ENCODE data around the gene MCRS1. TPM values are rescaled to one million over a fixed set of nuclear protein-coding genes. Genes with fewer than 3 reads are reported as not detected.
"Not testable (repeated sequence)": the region's sequence is repeated elsewhere in the genome, so short reads cannot be mapped to it uniquely, and the experiment has no call there.

Gene MCRS1, protein sequence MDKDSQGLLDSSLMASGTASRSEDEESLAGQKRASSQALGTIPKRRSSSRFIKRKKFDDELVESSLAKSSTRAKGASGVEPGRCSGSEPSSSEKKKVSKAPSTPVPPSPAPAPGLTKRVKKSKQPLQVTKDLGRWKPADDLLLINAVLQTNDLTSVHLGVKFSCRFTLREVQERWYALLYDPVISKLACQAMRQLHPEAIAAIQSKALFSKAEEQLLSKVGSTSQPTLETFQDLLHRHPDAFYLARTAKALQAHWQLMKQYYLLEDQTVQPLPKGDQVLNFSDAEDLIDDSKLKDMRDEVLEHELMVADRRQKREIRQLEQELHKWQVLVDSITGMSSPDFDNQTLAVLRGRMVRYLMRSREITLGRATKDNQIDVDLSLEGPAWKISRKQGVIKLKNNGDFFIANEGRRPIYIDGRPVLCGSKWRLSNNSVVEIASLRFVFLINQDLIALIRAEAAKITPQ
- polyA plus RNA-seq, result 10 to 100 TPM; 40.0 to 45.0 TPM

DNA sequence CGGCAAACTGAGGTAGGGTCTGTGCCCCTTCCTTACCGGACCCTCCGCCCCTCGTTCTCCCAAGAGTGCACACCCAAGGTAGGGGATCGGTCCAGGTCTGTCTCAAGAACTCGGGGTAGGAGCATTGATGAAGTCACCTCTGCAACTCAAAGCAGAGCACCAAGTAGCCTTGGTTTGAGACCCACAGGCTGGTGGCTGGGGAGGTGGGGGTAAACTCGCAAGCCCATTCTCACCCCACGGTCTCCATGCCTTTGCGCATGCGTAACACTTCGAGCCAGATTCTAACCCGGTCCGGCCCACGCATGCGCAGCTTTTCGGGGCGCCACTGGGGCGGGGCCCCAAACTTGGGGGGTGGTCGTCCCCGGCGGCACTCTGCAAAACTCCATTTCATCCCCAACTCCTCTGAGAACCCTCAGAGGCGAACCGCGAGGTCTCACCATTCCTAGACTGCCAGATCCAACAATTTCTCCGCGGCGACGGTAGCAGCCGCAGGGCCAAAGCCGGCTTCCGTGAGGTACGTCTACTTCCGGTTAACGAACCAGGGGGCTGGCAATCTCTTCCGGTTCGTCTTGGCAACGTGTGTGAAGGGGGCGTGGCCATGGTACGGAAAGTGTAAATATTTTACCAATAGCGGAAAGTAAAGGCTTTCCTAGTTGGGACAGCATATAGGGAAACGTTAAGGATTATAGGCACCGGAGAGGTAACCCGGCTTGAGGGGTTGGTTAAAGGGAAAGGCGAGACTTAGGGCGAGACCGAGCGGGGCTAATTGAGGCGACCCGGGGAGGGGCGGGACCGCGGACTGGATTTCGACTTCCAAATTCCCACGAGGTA, at the start of gene MCRS1:
TSS of gene MCRS1 (minus strand) at position 532 of the 831 bp plus-strand sequence. CDS start 1,411 bp downstream, outside the sequence.
- H3K4me1 ChIP-seq (ENCODE audit: control insufficient read depth in 2 of 2, insufficient read depth in 2 of 2, low read length in 1 of 2), result peaks cover 2 to 8% of the 10 kb centered on the region in 2 donors
- H3K27ac ChIP-seq (ENCODE audit: low read depth in 2 of 2, low read length in 1 of 2), result peak within 1 kb of the TSS; percentile 91 to 95
- H3K36me3 ChIP-seq (ENCODE audit: control insufficient read depth in 2 of 2, insufficient read depth in 2 of 2, low read length in 1 of 2), result peaks cover 14 to 17% of the 10 kb centered on the region in 2 donors
- H3K4me3 ChIP-seq (ENCODE audit: low read depth in 1 of 2, low read length in 2 of 2), result peak within 1 kb of the TSS; percentile 80 to 93
- no peaks in the 10 kb centered on the region for H3K27me3 ChIP-seq (ENCODE audit: control insufficient read depth in 1 of 2, insufficient read depth in 2 of 2, low read length in 2 of 2)
- no peaks in the 10 kb centered on the region for H3K9me3 ChIP-seq (ENCODE audit: control insufficient read depth in 2 of 2, insufficient read depth in 1 of 2, low read depth in 1 of 2, low read length in 1 of 2)
- 0% methylated on average over 54 of the region's 54 CpGs for WGBS, 2 donors

DNA sequence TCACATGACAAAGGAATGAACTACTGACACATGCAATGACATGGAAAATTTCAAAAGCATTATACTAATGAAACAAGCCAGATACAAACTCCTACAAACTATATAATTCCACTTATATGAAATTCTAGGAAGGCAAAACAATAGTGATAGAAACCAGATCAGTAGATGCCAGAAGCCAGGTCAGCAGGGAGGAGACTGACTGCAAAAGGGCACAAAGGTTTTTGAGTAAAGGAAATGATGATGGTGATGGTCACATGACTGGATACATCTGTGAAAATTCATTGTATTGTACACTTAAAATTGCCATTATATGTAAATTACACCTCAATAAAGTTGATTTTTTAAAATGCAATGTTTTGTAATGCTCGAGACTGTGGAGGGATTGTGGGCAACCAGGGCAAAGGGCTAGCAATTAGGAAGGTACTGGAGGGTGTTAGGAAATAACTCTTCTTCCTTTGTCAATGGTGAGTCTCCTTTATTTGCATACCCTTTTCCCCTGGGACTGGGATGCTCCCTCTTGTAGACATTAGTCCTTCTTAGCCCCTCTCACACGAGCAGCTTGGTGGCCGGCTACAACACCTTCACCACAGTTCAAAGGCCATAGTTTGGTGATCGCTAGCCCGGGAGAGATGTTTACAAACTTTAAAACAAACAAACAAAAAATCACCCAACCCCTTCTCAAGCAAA, 48.7 kb upstream of the MCRS1 start:
- no peaks in the 10 kb centered on the region for H3K36me3 ChIP-seq (ENCODE audit: control insufficient read depth in 2 of 2, insufficient read depth in 2 of 2, low read length in 1 of 2)
- H3K4me1 ChIP-seq (ENCODE audit: control insufficient read depth in 2 of 2, insufficient read depth in 2 of 2, low read length in 1 of 2), result no peaks in the 10 kb centered on the region
- no peak overlapping the region for H3K4me3 ChIP-seq (ENCODE audit: low read depth in 1 of 2, low read length in 2 of 2)
- H3K9me3 ChIP-seq (ENCODE audit: control insufficient read depth in 2 of 2, insufficient read depth in 1 of 2, low read depth in 1 of 2, low read length in 1 of 2), result no peaks in the 10 kb centered on the region
- H3K27me3 ChIP-seq (ENCODE audit: control insufficient read depth in 1 of 2, insufficient read depth in 2 of 2, low read length in 2 of 2), result no peaks in the 10 kb centered on the region
- H3K27ac ChIP-seq (ENCODE audit: low read depth in 2 of 2, low read length in 1 of 2), result no peak overlapping the region
- 65 to 75% methylated on average over 5 of the region's 5 CpGs for WGBS, 2 donors

DNA sequence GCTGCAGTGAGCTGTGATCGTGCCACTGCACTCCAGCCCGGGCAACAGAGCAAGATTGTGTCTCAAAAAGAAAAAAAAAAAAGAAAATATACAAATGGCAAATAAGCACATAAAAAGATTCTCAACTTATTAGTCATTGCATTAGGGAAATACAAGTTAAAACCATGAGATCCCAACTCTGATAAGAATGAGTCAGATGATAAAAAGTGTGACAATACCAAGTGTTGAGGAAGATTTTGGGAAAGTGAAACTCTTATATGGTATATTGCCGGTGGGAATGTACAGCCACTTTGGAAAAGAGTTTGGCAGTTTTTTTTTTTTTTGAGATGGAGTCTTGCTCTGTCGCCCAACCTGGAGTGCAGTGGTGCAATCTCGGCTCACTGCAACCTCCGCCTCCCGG, 47.8 kb upstream of the MCRS1 start:
- H3K9me3 ChIP-seq (ENCODE audit: control insufficient read depth in 2 of 2, insufficient read depth in 1 of 2, low read depth in 1 of 2, low read length in 1 of 2), result no peaks in the 10 kb centered on the region
- WGBS, 2 donors, result 97 to 98% methylated on average over 5 to 7 of the region's 7 CpGs
- no peaks in the 10 kb centered on the region for H3K27me3 ChIP-seq (ENCODE audit: control insufficient read depth in 1 of 2, insufficient read depth in 2 of 2, low read length in 2 of 2)
- no peak overlapping the region for H3K4me3 ChIP-seq (ENCODE audit: low read depth in 1 of 2, low read length in 2 of 2)
- H3K4me1 ChIP-seq (ENCODE audit: control insufficient read depth in 2 of 2, insufficient read depth in 2 of 2, low read length in 1 of 2), result no peaks in the 10 kb centered on the region
- H3K36me3 ChIP-seq (ENCODE audit: control insufficient read depth in 2 of 2, insufficient read depth in 2 of 2, low read length in 1 of 2), result no peaks in the 10 kb centered on the region
- no peak overlapping the region for H3K27ac ChIP-seq (ENCODE audit: low read depth in 2 of 2, low read length in 1 of 2)

DNA sequence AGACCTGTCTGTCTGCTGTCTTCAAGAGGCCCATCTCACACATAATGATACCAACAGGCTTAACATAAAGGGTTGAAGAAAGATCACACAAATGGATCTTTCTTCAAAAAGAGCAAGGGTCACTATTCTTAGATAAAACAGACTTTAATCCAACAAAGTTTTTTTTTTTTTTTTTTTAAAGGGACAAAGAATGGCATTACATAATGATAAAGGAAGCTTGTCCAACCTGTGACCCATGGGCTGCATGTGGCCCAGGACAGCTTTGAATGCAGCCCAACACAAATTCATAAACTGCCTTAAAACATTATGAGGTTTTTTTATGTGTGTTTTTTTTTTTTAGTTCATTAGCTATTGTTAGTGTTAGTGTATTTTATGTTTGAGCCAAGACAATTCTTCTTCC, 44.3 kb upstream of the MCRS1 start:
- peaks cover 0 to 7% of the 10 kb centered on the region in 2 donors for H3K4me1 ChIP-seq (ENCODE audit: control insufficient read depth in 2 of 2, insufficient read depth in 2 of 2, low read length in 1 of 2)
- no peak overlapping the region for H3K27ac ChIP-seq (ENCODE audit: low read depth in 2 of 2, low read length in 1 of 2)
- H3K36me3 ChIP-seq (ENCODE audit: control insufficient read depth in 2 of 2, insufficient read depth in 2 of 2, low read length in 1 of 2), result no peaks in the 10 kb centered on the region
- no peaks in the 10 kb centered on the region for H3K9me3 ChIP-seq (ENCODE audit: control insufficient read depth in 2 of 2, insufficient read depth in 1 of 2, low read depth in 1 of 2, low read length in 1 of 2)
- H3K4me3 ChIP-seq (ENCODE audit: low read depth in 1 of 2, low read length in 2 of 2), result no peak overlapping the region
- H3K27me3 ChIP-seq (ENCODE audit: control insufficient read depth in 1 of 2, insufficient read depth in 2 of 2, low read length in 2 of 2), result no peaks in the 10 kb centered on the region

DNA sequence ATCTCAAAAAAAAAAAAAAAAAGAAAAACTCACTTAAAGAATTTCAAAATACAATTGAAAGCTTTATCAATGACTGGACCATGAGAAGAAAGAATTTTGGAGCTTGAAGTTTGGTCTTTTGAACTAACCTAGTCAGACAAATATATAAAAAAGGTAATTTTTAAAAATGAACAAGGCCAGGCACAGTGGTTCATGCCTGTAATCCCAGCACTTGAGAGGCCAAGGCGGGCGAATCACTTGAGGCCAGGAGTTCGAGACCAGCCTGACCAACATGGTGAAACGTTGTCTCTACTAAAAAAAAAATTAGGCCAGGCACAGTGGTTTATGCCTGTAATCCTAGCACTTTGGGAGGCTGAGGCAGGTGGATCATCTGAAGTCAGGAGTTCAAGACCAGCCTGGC, 42.8 kb upstream of the MCRS1 start:
- not testable (repeated sequence) for H3K4me3 ChIP-seq (ENCODE audit: low read depth in 1 of 2, low read length in 2 of 2); H3K9me3 ChIP-seq (ENCODE audit: control insufficient read depth in 2 of 2, insufficient read depth in 1 of 2, low read depth in 1 of 2, low read length in 1 of 2)
- WGBS, 2 donors, result 96 to 97% methylated on average over 4 of the region's 4 CpGs

DNA sequence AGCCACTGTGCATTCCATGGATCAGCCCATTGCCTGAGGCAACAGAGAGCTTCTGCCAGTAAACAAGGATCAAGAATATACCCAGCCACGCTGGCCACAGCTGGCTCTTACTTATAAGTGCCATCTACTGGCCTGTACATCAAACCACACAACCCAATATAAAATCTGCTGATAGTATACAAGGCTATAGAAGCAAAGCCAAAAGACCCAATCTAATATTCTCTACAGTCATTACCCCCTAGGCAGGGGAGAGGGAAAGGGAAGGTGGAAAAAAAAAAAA, 41.9 kb upstream of the MCRS1 start:
- H3K4me1 ChIP-seq (ENCODE audit: control insufficient read depth in 2 of 2, insufficient read depth in 2 of 2, low read length in 1 of 2), result peaks cover 0 to 7% of the 10 kb centered on the region in 2 donors
- no peak overlapping the region for H3K4me3 ChIP-seq (ENCODE audit: low read depth in 1 of 2, low read length in 2 of 2)
- no peaks in the 10 kb centered on the region for H3K27me3 ChIP-seq (ENCODE audit: control insufficient read depth in 1 of 2, insufficient read depth in 2 of 2, low read length in 2 of 2)
- no peaks in the 10 kb centered on the region for H3K36me3 ChIP-seq (ENCODE audit: control insufficient read depth in 2 of 2, insufficient read depth in 2 of 2, low read length in 1 of 2)
- no peak overlapping the region for H3K27ac ChIP-seq (ENCODE audit: low read depth in 2 of 2, low read length in 1 of 2)
- 46 to 80% methylated on average over 1 of the region's 1 CpG for WGBS, 2 donors
- no peaks in the 10 kb centered on the region for H3K9me3 ChIP-seq (ENCODE audit: control insufficient read depth in 2 of 2, insufficient read depth in 1 of 2, low read depth in 1 of 2, low read length in 1 of 2)

More for the DNA sequence above, 42.8 kb upstream of the MCRS1 start:
- not testable (repeated sequence) for H3K27ac ChIP-seq (ENCODE audit: low read depth in 2 of 2, low read length in 1 of 2); H3K36me3 ChIP-seq (ENCODE audit: control insufficient read depth in 2 of 2, insufficient read depth in 2 of 2, low read length in 1 of 2); H3K4me1 ChIP-seq (ENCODE audit: control insufficient read depth in 2 of 2, insufficient read depth in 2 of 2, low read length in 1 of 2); H3K27me3 ChIP-seq (ENCODE audit: control insufficient read depth in 1 of 2, insufficient read depth in 2 of 2, low read length in 2 of 2)

DNA sequence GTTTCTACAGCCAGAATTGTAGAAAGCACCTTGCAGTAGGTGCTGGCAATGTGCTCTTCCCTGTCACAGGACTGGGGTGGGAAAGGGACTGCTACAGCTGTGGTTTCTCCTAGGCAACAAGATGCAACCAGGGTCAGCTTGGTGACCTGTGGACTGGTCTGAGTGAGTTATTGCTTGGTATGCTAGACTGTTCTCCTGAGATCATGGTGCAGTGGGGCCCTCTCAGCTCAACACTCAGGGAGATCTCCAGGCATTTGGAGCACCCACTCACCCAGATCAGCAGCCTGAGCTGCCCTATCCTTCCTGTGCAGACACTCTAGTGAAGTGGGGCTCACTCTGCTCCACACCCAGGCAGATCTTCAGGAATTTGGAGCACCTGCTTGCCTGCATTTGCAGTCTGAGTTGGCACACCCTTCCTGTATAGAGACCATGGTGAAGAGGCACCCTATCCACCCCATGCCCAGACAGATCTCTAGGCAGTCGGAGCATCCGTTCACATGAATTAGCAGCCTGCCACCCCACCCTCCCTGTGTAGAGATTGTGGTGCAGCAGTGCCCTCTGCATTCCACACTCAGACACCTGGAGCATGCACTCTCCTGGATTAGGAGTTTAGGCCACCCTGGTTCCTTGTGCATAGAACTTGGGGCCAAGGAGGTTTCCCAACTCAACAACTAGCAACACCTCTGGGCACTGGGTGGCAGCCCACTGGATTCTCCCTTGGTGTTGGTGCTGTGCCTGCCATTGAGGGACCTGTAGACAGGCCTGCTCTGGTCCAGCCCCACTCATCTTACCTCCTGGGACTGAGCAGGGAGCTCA, 41.3 kb upstream of the MCRS1 start:
- Histone ChIP-seq H3K4me3 (ENCODE audit: low read depth in 1 of 2, low read length in 2 of 2) (no peak overlapping the region), H3K27me3 (ENCODE audit: control insufficient read depth in 1 of 2, insufficient read depth in 2 of 2, low read length in 2 of 2) (no peaks in the 10 kb centered on the region), H3K36me3 (ENCODE audit: control insufficient read depth in 2 of 2, insufficient read depth in 2 of 2, low read length in 1 of 2) (no peaks in the 10 kb centered on the region), H3K4me1 (ENCODE audit: control insufficient read depth in 2 of 2, insufficient read depth in 2 of 2, low read length in 1 of 2) (peaks cover 0 to 7% of the 10 kb centered on the region in 2 donors), H3K9me3 (ENCODE audit: control insufficient read depth in 2 of 2, insufficient read depth in 1 of 2, low read depth in 1 of 2, low read length in 1 of 2) (no peaks in the 10 kb centered on the region), H3K27ac (ENCODE audit: low read depth in 2 of 2, low read length in 1 of 2) (no peak overlapping the region)
- 78 to 94% methylated on average over 2 of the region's 2 CpGs for WGBS, 2 donors

DNA sequence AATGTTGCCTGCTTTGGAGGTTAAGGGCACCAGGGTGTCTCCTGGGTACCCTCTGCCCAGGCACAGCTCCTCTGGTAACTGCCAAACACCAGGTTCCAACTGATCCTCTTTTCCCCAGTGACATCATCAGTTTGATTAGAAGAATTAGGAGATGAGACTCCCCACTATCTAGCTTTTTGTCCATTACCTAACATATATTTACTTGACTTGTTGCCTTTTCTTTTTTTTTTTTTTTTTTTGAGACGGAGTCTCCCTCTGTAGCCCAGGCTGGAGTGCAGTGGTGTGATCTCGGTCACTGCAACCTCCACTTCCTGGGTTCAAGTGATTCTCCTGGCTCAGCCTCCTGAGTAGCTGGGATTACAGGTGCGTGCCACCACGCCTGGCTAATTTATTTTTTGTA, 37.6 kb upstream of the MCRS1 start, which contains the start of gene FAM186B:
TSS of gene FAM186B (minus strand) at position 101 of the 400 bp plus-strand sequence. CDS start 162 bp downstream, outside the sequence.
- H3K27me3 ChIP-seq (ENCODE audit: control insufficient read depth in 1 of 2, insufficient read depth in 2 of 2, low read length in 2 of 2); H3K27ac ChIP-seq (ENCODE audit: low read depth in 2 of 2, low read length in 1 of 2); H3K36me3 ChIP-seq (ENCODE audit: control insufficient read depth in 2 of 2, insufficient read depth in 2 of 2, low read length in 1 of 2); H3K9me3 ChIP-seq (ENCODE audit: control insufficient read depth in 2 of 2, insufficient read depth in 1 of 2, low read depth in 1 of 2, low read length in 1 of 2); H3K4me3 ChIP-seq (ENCODE audit: low read depth in 1 of 2, low read length in 2 of 2); H3K4me1 ChIP-seq (ENCODE audit: control insufficient read depth in 2 of 2, insufficient read depth in 2 of 2, low read length in 1 of 2): not testable (repeated sequence)
- WGBS, 2 donors, result 95 to 98% methylated on average over 4 of the region's 4 CpGs

DNA sequence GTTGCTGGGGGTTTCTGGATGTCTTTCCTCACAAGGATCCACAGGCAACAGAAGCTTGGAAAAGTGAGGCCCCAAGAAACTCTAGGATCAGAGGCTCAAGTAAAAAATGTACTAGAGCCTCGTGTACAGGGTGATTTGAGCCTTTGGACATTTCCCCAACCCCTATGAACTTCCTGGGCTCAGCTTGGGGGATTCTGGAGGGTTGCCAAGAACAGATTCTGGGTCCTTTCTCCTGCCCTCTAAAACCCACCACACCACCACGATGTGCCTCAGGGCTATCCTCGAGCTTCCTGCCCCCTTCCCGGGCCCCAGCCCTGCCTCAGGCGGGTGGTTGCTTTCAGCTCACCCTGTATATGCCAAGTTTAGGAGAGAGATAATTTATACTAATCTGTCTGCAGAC, 36.9 kb upstream of the MCRS1 start:
- no peak overlapping the region for H3K27ac ChIP-seq (ENCODE audit: low read depth in 2 of 2, low read length in 1 of 2)
- peaks cover 0 to 7% of the 10 kb centered on the region in 2 donors for H3K4me1 ChIP-seq (ENCODE audit: control insufficient read depth in 2 of 2, insufficient read depth in 2 of 2, low read length in 1 of 2)
- no peak overlapping the region for H3K4me3 ChIP-seq (ENCODE audit: low read depth in 1 of 2, low read length in 2 of 2)
- H3K36me3 ChIP-seq (ENCODE audit: control insufficient read depth in 2 of 2, insufficient read depth in 2 of 2, low read length in 1 of 2), result no peaks in the 10 kb centered on the region
- 62 to 64% methylated on average over 5 of the region's 5 CpGs for WGBS, 2 donors
- no peaks in the 10 kb centered on the region for H3K27me3 ChIP-seq (ENCODE audit: control insufficient read depth in 1 of 2, insufficient read depth in 2 of 2, low read length in 2 of 2)
- H3K9me3 ChIP-seq (ENCODE audit: control insufficient read depth in 2 of 2, insufficient read depth in 1 of 2, low read depth in 1 of 2, low read length in 1 of 2), result no peaks in the 10 kb centered on the region
